Measurements from ENCODE around the gene AXIN1.
"Not testable (repeated sequence)": the region's sequence is repeated elsewhere in the genome, so short reads cannot be mapped to it uniquely, and the experiment has no call there.

The AXIN1 gene, protein sequence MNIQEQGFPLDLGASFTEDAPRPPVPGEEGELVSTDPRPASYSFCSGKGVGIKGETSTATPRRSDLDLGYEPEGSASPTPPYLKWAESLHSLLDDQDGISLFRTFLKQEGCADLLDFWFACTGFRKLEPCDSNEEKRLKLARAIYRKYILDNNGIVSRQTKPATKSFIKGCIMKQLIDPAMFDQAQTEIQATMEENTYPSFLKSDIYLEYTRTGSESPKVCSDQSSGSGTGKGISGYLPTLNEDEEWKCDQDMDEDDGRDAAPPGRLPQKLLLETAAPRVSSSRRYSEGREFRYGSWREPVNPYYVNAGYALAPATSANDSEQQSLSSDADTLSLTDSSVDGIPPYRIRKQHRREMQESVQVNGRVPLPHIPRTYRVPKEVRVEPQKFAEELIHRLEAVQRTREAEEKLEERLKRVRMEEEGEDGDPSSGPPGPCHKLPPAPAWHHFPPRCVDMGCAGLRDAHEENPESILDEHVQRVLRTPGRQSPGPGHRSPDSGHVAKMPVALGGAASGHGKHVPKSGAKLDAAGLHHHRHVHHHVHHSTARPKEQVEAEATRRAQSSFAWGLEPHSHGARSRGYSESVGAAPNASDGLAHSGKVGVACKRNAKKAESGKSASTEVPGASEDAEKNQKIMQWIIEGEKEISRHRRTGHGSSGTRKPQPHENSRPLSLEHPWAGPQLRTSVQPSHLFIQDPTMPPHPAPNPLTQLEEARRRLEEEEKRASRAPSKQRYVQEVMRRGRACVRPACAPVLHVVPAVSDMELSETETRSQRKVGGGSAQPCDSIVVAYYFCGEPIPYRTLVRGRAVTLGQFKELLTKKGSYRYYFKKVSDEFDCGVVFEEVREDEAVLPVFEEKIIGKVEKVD

DNA sequence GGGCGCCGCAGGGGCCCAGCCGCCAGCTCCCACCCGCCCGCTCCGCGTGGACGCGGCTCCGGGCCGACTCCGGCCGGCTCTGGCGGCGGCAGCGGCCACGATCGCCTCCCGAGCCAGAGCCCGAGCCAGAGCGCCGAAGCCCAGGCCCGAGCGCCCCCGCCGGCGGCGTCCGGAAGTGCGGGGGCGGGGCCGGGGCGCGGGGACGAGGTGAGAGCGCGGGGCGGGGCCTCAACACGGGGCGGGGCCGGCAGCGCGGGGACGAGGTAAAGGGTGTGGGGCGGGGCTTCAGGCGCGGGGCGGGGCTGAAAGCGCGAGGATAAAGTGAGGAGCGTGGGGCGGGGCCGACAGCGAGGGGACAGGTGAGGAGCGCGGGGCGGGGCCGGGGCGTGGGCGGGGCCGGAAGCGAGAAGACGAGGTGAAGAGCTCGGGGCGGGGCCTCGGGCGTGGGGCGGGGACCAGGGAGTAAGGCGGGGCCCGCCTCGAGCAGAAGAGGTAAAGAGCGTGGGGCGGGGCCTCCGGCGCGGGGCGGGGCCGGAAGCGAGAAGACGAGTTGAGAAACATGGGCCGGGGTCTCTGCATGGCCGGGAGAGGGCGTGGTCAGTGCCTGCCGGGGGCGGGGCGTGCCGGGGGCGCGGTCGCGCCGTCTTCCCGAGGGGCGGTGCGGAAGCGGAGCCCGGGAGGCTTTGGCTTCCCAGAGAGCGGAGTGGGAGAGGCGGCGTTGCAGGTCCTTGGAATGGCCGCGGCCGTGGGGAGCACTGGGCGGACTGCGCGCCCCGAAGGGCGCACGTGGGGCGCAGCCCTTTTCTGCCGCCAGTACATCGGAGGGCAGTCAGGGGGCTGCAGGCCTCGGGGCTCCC lies at the start of gene AXIN1:
Gene AXIN1, minus strand, starts transcription at position 177 of the 857 bp plus-strand sequence. CDS start 5,698 bp downstream, outside the sequence.
- DNase-seq (ENCODE audit: low read depth in 1 of 2, low spot score in 1 of 2), result peak; percentile 100

DNA sequence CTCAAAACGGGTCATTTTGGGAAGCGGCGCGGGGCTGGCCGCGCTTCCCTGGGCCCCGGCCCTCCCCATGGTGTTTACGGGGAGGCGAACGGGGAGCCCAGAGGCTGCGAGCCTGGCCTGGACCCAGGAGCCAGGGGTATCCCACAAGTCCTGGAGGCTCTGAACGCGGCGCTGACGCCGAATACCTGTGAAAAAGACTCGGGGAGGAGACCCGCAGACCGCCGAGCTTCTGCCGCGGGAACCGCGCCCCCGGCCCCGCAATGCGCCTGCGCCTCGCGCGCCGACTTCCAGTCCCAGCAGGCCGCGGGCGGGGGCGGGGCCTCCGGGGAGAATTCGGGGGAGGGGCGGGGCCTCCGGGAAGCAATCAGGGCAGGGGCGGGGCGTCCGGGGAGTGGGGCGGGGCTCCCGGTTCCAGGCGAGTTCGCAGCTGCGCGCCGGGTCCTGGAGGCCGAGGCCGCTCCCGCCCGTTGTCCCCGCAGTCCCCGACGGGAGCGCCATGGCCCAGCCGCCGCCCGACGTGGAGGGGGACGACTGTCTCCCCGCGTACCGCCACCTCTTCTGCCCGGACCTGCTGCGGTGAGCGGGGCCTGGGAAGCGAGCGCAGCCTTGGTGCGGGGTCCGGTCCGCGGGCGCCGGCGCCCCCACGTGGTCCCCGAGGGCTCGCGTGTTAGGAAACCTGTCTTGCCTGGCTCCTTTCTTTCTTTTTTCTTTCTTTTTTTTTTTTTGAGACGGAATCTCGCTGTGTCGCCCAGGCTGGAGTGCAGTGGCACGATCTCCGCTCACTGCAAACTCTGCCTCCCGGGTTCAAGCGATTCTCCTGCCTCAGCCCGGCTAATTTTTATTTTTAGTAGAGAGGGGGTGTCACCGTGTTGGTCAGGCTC lies 49.2 kb upstream of the AXIN1 start, which contains the start of gene DECR2:
Gene DECR2, plus strand, starts transcription at position 418 of the 881 bp plus-strand sequence. Its CDS starts 79 bp downstream, at position 497.
- DNase-seq (ENCODE audit: low read depth in 1 of 2, low spot score in 1 of 2), result peak; percentile 98 to 99

DNA sequence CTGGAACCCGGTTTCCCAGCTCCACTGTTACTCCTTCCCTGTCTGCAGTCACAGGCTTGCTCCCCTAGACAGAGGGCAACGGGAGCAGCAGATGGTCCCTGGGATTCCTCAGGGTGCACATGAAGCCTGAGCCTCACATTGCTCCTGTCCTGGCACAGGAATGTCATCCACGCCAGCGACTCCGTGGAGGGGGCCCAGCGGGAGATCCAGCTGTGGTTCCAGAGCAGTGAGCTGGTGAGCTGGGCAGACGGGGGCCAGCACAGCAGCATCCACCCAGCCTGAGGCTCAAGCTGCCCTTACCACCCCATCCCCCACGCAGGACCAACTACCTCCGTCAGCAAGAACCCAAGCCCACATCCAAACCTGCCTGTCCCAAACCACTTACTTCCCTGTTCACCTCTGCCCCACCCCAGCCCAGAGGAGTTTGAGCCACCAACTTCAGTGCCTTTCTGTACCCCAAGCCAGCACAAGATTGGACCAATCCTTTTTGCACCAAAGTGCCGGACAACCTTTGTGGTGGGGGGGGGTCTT lies 47.6 kb upstream of the AXIN1 start:
- DNase-seq (ENCODE audit: low read depth in 1 of 2, low spot score in 1 of 2), result no peak

DNA sequence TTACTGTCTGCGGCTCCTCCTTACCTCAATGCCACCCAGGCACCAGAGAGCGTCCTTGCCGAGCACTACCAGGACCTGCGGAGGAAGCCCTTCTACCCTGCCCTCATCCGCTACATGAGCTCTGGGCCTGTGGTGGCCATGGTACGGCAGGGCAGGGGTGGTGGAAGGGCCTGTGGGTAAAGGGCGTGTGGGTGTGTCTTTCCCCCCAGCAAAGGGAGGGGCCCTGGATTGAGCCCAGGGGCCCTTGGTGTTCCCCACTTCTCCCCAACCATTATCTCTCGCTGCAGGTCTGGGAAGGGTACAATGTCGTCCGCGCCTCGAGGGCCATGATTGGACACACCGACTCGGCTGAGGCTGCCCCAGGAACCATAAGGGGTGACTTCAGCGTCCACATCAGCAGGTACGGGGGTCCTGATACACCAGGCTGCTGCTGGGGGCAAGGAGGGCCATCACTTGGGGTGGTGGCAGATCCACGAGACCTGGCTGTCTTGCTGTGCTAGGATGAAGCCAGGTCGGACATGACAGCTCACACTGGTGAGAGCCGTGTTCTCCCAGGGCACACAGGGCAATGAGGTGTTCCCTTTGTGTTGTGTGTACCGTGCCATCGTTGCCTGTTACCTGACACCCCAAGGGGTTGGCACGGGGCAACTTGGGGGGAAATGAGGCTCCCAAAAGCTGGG lies 47.0 kb upstream of the AXIN1 start:
- DNase-seq (ENCODE audit: low read depth in 1 of 2, low spot score in 1 of 2), result no peak

DNA sequence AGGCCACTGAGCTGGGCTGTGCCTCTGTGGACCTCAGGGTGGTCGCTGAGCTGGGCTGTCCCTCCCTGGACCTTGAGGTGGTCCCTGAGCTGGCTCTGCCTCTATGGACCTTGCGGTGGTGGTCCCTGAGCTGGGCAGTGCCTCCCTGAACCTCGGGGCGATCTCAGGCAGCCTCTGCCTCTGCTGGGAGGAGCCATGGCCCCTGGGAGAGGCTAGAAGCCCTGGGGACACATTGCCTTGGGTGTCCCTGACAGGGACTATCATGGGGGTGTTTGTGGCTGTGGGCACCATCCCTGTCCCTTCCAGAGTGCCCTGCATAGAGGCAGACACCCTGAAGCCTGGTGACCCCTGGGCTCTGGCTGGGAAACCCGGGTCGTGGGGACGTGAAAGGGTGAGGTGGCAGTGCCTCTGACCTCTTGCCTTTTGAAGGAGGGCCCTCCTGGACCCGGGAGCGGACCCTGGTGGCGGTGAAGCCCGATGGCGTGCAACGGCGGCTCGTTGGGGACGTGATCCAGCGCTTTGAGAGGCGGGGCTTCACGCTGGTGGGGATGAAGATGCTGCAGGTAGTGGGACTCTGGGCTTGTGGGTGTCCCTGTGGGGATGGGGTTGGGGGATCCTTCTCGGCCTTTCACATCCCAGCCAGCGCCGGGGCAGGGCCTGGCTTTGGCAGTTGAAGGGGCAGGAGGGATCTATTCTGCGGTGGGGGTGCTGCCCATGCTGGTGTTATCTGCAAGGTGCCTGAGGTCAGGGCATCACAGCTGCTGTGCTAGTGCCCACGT lies 46.2 kb upstream of the AXIN1 start:
- no peak for DNase-seq (ENCODE audit: low read depth in 1 of 2, low spot score in 1 of 2)

DNA sequence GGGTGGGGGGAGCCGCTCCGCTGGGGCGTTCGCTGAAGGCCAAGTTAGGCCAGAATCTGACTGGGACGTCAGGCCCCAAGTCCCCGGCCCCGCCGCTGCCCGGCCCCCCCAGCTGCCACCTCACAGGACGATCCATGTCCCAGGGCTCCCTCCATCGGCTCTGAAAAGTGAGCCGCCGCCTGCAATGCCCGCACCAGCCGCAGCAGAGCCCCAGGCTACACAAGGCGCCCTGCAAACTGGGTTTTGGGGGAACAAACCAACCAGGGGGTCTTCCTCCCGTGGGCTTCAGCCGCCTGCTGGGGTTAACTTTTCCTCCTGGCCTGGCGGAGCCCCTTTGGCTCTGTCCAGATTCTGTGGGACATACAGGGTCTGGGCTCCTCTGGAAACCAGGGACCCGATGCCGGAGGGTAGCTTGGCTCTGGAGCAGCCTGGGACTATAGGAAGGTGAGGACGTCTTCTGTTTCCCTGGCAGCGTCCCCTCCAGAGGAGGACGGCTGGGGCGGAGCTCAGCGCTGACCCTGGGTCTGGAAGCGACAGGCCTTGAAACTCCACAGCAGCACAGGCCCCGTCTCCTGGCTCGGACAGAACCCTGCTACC lies 45.3 kb upstream of the AXIN1 start:
- no peak for DNase-seq (ENCODE audit: low read depth in 1 of 2, low spot score in 1 of 2)

DNA sequence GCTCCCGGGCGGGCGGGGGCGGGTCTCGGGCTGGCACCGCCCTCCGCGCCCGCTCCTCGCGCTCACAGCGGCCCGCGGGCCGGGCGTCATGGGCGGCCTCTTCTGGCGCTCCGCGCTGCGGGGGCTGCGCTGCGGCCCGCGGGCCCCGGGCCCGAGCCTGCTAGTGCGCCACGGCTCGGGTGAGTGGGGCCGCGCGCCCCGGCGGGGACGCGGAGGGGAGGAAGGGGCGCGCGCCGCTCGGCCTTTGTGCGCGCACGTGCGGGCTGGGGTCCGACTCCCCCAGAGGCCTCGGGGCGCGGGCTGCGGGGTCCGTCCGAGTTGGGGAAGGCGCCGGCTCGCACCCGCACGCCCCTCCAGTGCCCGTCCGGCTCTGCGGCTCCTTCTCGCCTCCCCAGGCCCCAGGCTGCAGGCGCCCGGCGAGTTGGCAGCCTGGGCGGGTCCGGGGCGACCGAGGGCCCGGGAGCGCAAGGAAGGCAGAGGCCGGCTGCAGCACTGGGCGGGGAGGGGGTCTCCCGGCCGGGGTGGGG lies 44.7 kb upstream of the AXIN1 start, which contains the start of gene NME4:
Gene NME4, plus strand, starts transcription at position 65 of the 527 bp plus-strand sequence. Its CDS starts 24 bp downstream, at position 89.
- no peak for DNase-seq (ENCODE audit: low read depth in 1 of 2, low spot score in 1 of 2)

DNA sequence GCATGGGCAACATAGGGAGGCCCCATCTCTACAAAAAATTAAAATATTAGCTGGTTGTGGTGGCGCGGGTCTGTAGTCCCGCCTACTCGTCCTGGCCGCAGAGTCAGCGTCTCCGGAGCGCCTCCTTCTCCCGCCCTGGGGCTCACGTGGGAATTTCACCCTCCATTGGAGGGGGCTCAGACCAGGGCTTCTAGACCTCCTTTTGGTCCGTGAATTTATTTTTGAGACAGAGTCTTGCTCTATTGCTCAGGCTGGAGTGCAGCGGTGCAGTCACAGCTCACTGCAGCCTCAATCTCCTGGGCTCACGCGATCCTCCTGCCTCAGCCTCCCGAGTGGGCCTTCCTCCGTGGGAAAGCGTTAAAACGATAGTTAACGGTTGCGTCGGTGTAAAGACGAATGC lies 44.1 kb upstream of the AXIN1 start:
- DNase-seq (ENCODE audit: low read depth in 1 of 2, low spot score in 1 of 2), result no peak

DNA sequence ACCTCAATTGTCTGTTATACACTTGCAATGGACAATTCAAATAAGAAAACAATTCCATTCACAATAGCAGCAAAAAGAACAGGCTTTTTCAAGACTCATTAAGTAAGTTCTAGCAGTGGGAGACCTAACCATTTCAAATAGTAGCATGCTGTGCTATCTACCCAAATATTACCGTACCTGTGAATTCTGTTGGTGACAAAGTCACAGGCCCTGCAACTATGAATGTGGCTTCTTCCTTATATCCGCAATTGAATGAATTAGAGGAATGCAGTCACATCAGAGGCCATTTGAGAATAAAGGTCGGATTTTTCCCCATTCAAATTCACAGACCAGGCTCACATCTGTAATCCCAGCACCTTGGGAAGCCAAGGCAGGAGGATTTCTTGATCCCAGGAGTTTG lies 43.7 kb upstream of the AXIN1 start:
- no peak for DNase-seq (ENCODE audit: low read depth in 1 of 2, low spot score in 1 of 2)

DNA sequence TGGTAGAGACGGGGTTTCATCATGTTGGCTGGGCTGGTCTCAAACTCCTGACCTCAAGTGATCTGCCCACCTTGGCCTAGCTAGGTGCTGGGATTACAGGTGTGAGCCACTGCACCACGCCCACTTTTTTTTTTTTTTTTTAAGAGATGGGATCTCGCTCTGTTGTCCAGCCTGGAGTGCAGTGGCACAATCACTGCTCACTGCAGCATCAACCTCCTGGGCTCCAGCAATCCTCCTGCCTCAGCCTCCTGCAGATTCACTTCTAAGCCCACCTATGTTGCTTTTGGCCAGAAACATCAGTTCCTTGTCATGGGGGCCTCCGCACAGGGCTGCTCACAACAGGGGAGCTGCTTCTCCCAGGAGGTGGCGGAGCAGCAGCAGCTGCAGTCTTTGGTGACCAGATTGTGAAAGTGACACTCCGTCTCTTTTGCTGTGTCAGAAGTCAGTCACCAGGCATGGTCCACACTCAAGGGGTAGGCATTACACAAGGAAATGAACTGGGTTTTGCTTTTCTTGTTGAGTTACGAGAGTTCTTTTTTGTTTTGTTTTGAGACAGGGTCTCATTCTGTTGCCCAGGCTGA lies 40.0 kb upstream of the AXIN1 start:
- DNase-seq (ENCODE audit: low read depth in 1 of 2, low spot score in 1 of 2), result no peak

DNA sequence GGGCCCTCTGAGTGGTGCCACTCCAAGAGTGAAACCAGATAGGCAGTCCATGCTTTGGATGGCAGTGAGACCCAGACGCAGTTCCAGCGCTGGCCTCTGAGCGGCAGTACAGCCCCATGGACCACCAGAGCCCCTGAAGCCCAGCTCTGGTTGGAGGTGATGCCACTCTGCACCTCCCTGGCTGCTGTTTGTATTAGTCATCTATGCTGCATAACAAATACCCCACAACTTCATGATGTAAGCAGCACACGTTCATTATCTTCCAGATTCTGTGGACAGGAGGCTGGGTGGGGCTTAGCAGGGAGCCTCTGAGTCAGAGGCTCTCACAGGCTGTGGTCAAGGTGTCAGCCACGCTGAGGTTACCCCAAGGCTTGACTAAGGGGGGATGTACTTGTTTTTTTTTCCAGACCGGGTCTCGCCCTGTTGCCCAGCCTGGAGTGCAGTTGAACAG lies 39.4 kb upstream of the AXIN1 start:
- DNase-seq (ENCODE audit: low read depth in 1 of 2, low spot score in 1 of 2), result peak in 1 of 2 donors; percentile 68

DNA sequence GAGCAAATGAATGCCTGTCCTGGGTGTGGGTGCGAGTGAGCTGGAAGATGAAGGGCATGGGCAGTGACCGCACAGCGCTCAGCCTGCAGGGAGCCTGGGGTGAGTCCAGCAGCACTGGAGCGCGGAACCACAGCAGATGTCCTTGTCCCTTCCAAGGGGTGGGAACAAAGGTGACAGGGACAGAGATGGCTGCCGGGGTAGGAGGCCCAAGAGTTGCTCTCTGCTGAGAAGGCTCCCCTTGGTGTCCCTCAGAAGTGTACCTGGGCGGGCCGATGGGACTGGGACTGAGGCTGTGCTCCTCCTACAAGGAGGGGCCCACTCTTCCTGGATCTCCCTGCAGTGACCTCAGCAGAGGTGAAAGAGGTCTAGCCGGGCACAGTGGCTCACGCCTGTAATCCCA lies 36.8 kb upstream of the AXIN1 start:
- no peak for DNase-seq (ENCODE audit: low read depth in 1 of 2, low spot score in 1 of 2)

DNA sequence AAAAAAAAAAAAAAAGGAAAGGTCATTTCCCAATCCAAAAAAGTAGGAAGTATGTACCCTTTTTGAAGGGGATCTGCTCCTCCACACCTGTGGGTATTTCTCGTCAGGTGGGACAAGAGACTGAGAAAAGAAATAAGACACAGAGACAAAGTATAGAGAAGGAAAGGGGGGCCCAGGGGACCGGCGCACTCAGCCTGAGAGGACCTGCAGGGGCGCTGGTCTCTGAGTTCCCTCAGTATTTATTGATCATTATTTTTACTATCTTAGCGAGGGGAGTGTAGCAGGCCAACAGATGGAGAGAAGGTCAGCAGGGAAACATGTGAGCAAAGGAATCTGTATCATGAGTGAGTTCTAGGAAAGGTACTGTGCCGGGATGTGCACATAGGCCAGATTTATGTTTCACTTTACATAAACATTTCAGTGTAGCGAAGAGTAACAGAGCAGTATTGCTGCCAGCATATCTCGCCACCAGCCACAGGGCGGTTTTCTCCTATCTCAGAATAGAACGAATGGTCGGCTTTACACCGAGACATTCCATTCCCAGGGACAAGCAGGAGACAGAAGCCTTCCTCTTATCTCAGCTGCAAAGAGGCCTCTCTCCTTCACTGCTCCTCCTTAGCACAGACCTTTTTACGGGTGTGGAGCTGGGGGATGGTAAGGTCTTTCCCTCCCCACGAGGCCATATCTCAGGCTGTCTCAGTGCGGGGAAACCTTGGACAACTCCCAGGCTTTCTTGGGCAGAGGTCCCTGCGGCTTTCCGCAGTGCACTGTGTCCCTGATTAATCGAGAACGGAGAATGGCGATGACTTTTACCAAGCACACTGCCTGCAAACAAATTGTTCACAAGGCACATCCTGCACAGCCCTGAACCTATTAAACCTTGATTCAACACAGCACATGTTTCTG lies 35.5 kb upstream of the AXIN1 start:
- DNase-seq (ENCODE audit: low read depth in 1 of 2, low spot score in 1 of 2), result not testable (repeated sequence)

DNA sequence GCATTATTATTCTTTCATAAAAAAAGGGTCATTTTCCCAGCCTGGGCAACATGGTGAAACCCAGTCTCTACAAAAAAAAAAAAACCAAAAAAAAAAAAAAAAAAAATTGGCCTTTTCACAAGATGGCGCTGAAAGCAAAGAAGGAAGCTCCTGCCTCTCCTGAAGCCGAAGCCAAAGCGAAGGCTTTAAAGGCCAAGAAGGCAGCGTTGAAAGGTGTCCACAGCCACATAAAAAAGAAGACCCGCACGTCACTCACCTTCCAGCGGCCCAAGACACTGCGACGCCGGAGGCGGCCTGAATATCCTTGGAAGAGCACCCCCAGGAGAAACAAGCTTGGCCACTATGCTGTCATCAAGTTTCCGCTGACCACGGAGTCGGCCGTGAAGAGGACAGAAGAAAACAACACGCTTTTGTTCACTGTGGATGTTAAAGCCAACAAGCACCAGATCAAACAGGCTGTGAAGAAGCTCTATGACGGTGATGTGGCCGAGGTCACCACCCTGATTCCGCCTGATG lies 34.2 kb upstream of the AXIN1 start:
- no peak for DNase-seq (ENCODE audit: low read depth in 1 of 2, low spot score in 1 of 2)

DNA sequence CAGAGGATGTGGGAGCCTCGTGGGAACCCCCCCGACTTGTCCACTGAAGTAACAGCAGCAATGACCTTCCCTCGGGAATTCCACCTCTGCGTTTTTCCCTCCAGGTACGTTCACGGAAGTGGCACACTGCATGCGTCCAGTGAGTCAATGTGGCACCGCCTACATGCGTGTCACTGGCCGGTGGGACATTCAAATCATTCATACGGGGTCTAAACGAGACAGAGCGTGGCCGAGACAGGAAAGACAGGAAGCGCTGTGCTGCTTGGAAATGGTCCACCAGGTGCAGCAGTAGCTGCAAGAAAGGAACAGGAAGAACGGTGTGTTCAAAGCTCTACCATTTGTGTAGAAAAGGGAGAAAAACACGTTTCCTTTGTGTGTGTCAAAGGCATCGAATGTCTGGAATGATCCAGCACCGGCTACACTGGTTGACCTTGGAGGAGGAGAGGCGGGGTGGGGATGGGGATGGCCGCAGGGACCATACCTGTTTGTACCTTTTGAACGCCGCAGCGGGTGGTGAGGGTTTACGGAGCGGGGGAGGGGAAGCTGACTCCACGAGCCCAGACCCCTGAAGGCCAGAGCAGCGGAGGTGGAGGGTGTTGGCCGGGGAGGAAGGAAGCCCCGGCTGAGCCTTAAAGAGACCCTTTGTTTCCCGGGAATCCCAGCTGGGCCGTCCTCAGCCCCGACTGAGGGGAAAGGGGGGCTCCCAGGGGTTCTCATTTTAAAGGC lies 31.0 kb upstream of the AXIN1 start:
- no peak for DNase-seq (ENCODE audit: low read depth in 1 of 2, low spot score in 1 of 2)

Measured in activated T-helper 1 cell treated with anti-CD3 and anti-CD28 coated beads, Interleukin-2, amount 50 U/mL, for 16 hours (primary cell).